ENCODE data around the gene ZNF85.
"Not testable (repeated sequence)": the region's sequence is repeated elsewhere in the genome, so short reads cannot be mapped to it uniquely, and the experiment has no call there.

Gene ZNF85

DNA sequence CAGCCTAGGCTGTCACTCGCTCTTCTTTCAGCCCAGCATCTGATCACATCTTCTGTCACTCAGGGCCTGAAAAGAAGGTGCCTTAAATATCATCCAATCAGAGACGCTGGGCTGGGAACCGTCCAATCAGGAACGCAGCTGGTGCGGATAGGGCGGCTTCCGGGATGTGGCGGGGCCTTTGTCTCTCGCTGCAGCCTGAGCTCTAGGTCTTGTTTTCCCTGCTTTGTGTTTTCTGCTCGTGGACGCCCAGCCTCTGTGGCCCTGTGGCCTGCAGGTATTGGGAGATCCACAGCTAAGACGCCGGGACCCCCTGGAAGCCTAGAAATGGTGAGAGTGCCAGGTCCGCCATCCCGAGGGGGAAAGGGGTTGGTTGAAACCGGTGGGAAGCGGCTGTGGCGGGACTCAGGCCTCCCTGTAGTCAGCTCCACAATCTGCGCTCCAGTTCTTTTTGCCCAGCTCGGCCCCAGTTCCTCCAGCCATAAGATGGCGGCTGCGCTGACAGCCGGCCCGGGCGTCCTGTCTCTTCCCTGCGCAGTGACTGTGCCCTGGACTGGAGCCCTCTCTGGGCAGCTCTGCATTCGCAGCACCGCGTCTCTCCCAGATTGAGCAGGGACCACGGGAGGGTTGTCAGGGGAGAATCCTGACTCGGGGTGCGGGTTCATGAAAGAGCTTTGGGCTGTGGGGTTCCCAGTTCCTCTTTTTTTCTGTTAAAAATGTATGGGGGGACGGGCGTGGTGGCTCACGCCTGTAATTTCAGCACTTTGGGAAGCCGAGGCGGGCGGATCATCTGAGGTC, at the start of gene ZNF85:
Gene ZNF85 (plus strand): TSS at position 175 of the 795 bp plus-strand sequence. CDS start 150 bp downstream, at position 325.
- DNase-seq (ENCODE audit: low read depth) = peak; percentile 68

DNA sequence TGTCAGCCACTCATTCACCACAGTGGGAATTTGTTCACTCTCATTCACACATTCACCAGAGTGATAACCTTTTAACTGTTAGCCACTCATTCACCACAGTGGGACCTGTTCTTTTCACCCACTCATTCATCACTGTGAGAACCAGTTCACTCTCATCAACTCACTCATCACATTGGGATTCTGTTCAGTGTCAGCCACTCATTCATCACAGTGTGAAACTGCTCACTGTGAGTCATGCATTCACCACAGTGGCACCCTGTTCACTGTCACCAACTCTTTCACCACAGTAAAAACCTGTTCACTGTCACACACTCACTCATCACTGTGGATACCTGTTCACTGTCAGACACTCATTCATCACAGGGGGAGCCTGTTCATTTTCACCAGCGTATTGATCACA, 43.5 kb upstream of the ZNF85 start:
- no peak for DNase-seq (ENCODE audit: low read depth)

DNA sequence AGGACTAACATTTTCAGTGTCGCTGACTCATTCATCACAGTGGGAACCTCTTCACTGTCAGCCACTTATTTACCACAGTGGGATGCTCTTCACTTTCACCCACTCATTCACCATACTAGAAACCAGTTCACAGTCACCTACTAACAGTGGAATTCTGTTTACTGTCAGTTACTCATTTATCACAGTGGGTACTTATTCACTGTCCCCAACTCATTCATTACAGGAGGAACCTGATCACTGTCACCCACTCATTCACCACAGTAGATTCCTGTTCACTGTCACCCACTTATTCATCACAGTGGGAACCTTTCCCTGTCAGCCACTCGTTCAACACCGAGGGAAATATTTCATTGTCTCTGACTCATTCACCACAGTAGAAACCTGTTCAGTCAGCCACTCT, 10.1 kb upstream of the ZNF85 start:
- no peak for DNase-seq (ENCODE audit: low read depth)

DNA sequence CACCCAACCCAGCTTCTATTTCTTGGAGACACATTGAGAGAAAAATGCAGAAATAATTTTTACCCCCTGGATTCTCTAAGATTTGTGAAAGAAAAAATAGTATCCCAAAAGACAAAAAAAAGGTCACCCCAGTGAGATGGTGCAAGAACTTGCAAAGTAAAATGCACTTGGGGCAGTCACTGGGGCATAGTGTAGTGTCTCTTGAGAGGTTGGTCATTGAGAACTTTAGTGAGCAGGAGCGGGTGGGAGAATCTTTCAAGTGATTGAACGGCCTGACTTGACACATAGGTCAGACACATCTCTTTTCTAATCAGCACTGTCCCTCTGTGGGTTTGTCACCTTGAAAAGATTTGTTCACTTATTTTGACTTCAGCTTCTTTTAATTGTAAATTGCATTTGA, 2.4 kb downstream of the ZNF85 start:
- DNase-seq (ENCODE audit: low read depth) = no peak

DNA sequence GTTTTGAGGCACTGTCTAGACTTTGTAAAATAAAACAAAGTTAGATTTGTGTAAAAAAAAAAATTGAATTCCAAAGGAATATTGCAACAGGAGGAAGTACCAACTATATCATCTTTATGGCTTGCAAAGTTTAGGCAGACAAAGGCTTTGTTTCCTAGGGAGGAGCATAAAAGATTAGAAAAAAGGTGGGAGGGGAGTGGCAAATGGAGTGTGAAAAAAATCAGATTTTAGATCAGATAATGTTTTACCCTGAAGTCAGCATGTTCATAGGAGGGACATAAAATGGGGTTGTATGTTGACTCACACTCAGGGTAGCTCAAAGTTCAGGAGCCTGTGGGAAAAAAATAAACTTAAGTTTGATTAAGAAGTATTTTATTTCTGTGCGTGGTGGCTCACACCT, 3.7 kb downstream of the ZNF85 start:
- DNase-seq (ENCODE audit: low read depth) = no peak

DNA sequence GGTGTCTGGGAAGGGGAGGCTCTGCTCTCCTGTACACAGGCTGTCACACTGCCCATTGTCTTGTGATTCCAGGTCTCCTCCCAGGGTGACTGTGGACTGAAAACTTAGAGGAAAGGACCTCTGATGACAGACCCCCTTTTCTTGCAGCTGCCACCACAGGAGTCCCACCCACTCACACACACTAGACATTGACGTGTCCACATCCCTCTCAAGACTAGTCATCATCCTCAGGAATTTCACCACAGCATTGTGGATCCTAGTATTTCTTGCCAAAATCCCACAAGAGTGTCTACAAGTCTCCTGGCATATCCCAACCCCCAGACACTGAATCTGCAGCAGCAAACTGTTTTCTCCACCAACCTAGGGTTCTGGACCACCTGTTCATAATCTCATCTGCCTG, 5.3 kb downstream of the ZNF85 start:
- DNase-seq (ENCODE audit: low read depth) = no peak

DNA sequence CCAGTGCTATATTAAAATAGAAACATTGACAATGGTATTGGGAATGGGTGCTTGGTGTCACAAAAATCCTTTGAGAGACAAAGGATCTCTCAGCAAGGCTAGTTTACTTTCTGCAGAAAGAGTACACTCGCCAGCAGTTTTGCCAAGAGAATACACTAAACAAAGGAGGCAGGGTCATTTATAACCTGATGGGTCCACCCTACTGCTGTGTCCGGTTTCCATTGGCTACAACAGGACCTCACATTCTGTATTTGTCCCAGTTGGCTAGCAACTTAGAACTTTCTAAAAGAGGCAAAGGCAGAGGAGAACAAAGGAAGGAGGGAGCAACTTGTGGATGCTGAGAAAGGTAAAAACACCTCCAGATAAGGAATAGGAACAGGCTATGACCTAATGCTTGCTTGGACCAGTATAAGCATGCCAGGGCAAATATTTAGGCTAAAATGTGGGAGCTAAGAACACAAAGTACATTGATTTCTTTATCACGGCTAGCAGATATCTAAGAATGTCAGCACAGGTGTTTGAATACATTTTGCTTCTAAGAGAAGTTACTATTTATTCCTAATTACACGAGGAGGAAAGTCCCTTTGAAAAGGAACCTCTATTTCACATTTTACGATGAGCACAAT, 13.4 kb downstream of the ZNF85 start:
- DNase-seq (ENCODE audit: low read depth) = not testable (repeated sequence)

DNA sequence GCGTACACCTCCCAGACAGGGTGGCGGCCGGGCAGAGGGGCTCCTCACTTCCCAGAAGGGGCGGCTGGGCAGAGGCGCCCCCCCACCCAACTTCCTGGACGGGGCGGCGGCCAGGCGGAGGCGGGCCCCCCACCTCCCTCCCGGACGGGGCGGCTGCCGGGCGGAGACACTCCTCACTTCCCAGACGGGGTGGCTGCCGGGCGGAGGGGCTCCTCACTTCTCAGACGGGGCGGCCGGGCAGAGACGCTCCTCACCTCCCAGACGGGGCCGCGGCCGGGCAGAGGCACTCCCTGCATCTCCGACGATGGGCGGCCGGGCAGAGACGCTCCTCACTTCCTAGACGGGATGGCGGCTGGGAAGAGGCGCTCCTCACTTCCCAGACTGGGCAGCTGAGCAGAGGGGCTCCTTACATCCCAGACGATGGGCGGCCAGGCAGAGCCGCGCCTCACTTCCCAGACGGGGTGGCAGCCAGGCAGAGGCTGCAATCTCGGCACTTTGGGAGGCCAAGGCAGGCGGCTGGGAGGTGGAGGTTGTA, 29.6 kb downstream of the ZNF85 start:
- not testable (repeated sequence) for DNase-seq (ENCODE audit: low read depth)

DNA sequence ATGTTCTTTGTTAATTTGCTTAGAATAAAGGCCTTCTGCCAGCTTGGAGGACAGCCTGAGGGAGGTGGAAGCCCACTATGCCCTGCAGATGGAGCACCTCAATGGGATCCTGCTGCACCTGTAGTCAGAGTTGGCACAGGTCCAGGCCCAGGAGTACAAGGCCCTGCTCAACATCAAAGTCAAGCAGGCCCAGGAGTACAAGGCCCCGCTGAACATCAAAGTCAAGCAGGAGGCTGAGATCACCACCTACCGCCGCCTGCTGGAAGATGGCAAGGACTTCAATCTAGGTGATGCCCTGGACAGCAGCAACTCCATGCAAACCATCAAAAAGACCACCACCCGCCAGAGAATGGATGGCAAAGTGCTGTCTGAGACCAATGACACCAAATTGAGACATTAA, 41.7 kb downstream of the ZNF85 start:
- DNase-seq (ENCODE audit: low read depth) = no peak

DNA sequence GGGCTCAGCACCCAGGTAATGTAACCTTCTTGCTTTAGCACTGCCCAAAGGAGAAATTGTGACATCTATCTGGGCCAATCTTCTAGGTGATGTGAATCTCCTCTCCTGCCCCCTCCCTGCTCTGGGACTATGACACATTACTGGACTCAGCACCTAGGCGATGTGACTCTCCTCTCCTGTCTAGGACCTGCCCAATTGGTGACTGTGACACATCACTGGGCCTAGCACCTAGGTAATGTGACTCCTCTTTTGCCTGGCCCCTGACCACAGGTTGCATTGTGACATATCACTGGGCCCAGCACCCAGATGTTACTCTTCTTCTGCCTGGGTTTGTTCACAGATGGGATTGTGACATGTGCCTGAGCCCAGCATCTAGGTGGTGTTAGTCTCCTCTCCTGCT, 45.0 kb downstream of the ZNF85 start:
- no peak for DNase-seq (ENCODE audit: low read depth)

DNA sequence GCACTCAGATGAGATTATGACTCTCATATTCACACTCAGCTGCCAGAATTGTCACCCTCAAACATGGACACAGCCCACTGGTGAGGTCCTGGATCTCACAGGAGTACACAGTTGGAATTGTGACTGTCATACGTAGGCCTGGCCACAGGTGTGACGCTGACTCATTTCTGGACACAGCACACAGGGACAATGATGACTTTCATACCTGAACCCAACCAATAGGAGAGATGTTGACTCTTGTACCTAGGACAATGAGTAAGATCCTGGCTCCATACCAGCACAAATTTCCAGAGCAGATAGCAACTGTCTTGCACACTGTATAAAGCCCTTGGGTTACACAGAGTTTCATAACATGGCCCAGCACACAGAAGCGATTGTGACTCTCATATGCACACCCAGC, 46.4 kb downstream of the ZNF85 start:
- DNase-seq (ENCODE audit: low read depth) = no peak

DNA sequence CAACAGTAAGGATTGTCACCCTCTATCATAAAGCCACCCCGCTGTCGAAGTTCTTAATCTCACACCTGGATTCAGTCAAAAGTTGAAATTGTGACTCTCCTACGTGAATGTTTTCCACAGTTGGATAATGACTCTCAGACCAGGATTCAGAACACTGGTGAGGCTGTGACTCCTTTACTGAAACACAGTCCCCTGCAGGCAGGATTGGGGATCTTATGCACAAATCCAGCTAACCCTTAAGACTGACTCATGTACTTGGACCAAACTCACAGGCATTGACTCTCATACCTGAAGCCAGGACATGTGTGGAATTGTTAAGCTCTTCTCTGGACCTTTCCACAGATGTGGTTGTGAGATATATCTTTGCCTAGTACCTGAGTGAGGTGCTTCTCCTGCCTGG, 46.8 kb downstream of the ZNF85 start:
- DNase-seq (ENCODE audit: low read depth) = no peak

DNA sequence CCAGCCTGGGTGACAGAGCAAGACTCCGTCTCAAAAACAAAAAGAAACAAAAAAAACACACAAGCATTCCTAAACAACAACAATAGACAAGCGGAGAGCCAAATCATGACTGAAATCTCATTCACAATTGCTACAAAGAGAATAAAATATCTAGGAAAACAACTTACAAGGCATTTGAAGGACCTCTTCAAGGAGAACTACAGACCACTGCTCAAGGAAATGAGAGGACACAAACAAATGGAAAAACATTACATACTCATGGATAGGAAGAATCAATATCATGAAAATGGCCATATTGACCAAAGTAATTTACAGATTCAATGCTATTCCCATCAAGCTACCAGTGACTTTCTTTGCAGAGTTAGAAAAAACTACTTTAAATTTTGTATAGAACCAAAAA, 69.7 kb downstream of the ZNF85 start:
- not testable (repeated sequence) for DNase-seq (ENCODE audit: low read depth)

DNA sequence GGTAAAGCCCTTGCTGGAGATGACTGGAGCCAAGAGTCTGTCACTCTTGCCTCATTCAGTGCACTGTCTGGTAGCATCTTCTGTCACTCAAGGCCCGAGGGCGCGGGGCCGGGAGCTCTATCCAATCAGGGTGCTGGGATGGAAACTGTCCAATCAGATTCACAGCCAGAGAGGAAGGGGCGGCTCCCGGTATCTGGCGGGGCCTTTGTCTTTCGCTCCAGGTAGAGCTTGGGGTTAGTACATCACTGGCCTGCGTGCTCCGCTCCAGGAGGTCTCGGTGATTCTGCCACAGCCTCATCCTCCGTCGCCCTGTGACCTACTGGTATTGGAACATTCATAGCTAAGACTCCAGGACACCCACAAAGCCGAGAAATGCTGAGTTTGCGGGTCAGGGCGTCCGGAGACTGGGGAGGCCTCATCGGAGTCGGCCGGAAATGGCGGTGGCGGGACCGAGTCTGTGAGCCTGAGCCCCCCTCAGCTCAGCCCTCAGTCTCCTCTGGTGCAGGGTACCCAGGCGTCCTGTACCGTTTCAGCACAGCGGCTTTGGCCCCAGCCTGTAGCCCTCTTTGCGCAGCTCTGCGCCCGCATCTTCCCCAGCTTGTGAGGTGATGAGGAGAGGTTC, 76.8 kb downstream of the ZNF85 start:
- peak; percentile 56 for DNase-seq (ENCODE audit: low read depth)

All from stimulated activated CD8-positive, alpha-beta memory T cell treated with anti-CD3 and anti-CD28 coated beads, Interleukin-12 subunit alpha, Interleukin-12 subunit beta, amount 100 ng/mL, for 4 hours (primary cell).